Activated T-helper 9 cell treated with anti-CD3 and anti-CD28 coated beads, Interleukin-2, amount 50 U/mL, for 16 hours (primary cell): Measurements from ENCODE around the gene CRY2.
A peak's percentile ranks its signal among the peaks of the same experiment; 100 is the strongest.

Experiments
- DNase-seq: peaks from one replicate; pipeline ENCODE4 v3.0.0-alpha.2; 2020; ENCODE audit warnings: low read depth

The CRY2 gene

GRCh38 chr11:45918331-45918941 lies 71.2 kb downstream of the CRY2 start:
- peak; percentile 54 for DNase-seq

- no peak for DNase-seq
Measured at GRCh38 chr11:45918962-45919675, 71.8 kb downstream of the CRY2 start.

GRCh38 chr11:45919806-45920530 lies 72.7 kb downstream of the CRY2 start:
- DNase-seq: no peak

- no peak for DNase-seq
Measured at GRCh38 chr11:45920531-45921477, 73.5 kb downstream of the CRY2 start.

- no peak for DNase-seq
Measured at GRCh38 chr11:45921561-45922424, 74.5 kb downstream of the CRY2 start.

- DNase-seq: no peak
Measured at GRCh38 chr11:45922425-45923082, 75.3 kb downstream of the CRY2 start, which contains the start of gene LARGE2. Gene LARGE2 (plus strand): TSS chr11:45922656. CDS start chr11:45922883, 227 bp downstream.

GRCh38 chr11:45924036-45924915 lies 77.0 kb downstream of the CRY2 start:
- no peak for DNase-seq

GRCh38 chr11:45924927-45925326 lies 77.7 kb downstream of the CRY2 start:
- no peak for DNase-seq

- DNase-seq: no peak
Measured at GRCh38 chr11:45925550-45925949, 78.3 kb downstream of the CRY2 start.

GRCh38 chr11:45926001-45926401 lies 78.7 kb downstream of the CRY2 start:
- no peak for DNase-seq

GRCh38 chr11:45926536-45927331 lies 79.5 kb downstream of the CRY2 start:
- no peak for DNase-seq

GRCh38 chr11:45927332-45927683 lies 80.0 kb downstream of the CRY2 start:
- no peak for DNase-seq

- no peak for DNase-seq
Measured at GRCh38 chr11:45927684-45928413, 80.6 kb downstream of the CRY2 start.

- DNase-seq: no peak
Measured at GRCh38 chr11:45928535-45929215, 81.4 kb downstream of the CRY2 start.

GRCh38 chr11:45929486-45930030 lies 82.3 kb downstream of the CRY2 start:
- DNase-seq: no peak

- no peak for DNase-seq
Measured at GRCh38 chr11:45930031-45930794, 82.9 kb downstream of the CRY2 start.
